WTC11 (cell line): Measurements from ENCODE around the gene TTC28.

Source experiments
- CBFB ChIP-seq: sonication (generic); formaldehyde crosslinking; IDR thresholded peaks from 2 replicates; pipeline ENCODE4 v1.8.1; 2022; ENCODE audit warnings: mild to moderate bottlenecking, low read depth, missing genetic modification reagents
- SP1 ChIP-seq: sonication (generic); formaldehyde crosslinking; conservative IDR thresholded peaks from 2 replicates; pipeline ENCODE4 v1.8.1; 2022; ENCODE audit warnings: missing genetic modification reagents

GRCh38 chr22:27952091-27952490 is 727.5 kb downstream of the TTC28 start:
- TF ChIP-seq SP1 (CRISPR knock-in tag) (no peak), CBFB (CRISPR knock-in tag) (no peak)
